Activated CD8-positive, alpha-beta memory T cell treated with anti-CD3 and anti-CD28 coated beads, Interleukin-2, amount 10 ng/mL, durations not matched to agents 7 days and 5 days (primary cell): Measurements from ENCODE around the gene DHRS2. TPM values are rescaled to one million over a fixed set of nuclear protein-coding genes. Genes with fewer than 3 reads are reported as not detected.

Experiments used
- total RNA-seq, 2 experiments: library from RNA; stranded (reverse); gene quantifications; one replicate each; pipeline ENCODE4 v1.2.3, GENCODE V29; 2021

The DHRS2 gene
- total RNA-seq, 2 experiments from 2014 or later, result 1.1 to 2.7 TPM

Other genes with a start within 250 kb of the DHRS2 start
- gene MYH6, start 228.1 kb upstream of the DHRS2 start, total RNA-seq, result 1 to 10 TPM in 1 of 2 experiments, under 1 TPM in 1; 0.23 to 1.0 TPM
- under 1 TPM; 0.09 to 0.16 TPM for gene MYH7, start 200.7 kb upstream of the DHRS2 start, total RNA-seq
- 10 to 100 TPM; 42.7 to 53.0 TPM for gene NGDN, start 166.7 kb upstream of the DHRS2 start, total RNA-seq
- 1 to 10 TPM; 1.8 to 2.7 TPM for gene ZFHX2, start 84.6 kb upstream of the DHRS2 start, total RNA-seq
- gene THTPA, start 80.1 kb upstream of the DHRS2 start, total RNA-seq, result 10 to 100 TPM; 13.5 to 15.6 TPM
- 100 to 1,000 TPM; 222 to 294 TPM for gene AP1G2, start 68.6 kb upstream of the DHRS2 start, total RNA-seq
- under 1 TPM in 1 of 2 experiments, not detected in 1; 0.77 TPM for gene JPH4, start 57.6 kb upstream of the DHRS2 start, total RNA-seq